K562 (cell line): Measurements from ENCODE around the gene GPR68.

Source experiments
- ATF1 ChIP-seq, 2 experiments: fragments of 450-650 bp in 1 of 2; IDR thresholded peaks; 2 replicates each; pipeline ENCODE4 v1.6.1; 2016; ENCODE audit warnings: missing compliant biosample characterization in 1 of 2, missing genetic modification characterization in 1 of 2
- BHLHE40 ChIP-seq: IDR thresholded peaks from 2 replicates; pipeline ENCODE4 v1.6.1; 2011; ENCODE audit warnings: low read length, improper control_type of control experiment
- CREB1 ChIP-seq, 2 experiments: sonication (generic) in 1 of 2; formaldehyde crosslinking in 1 of 2; IDR thresholded peaks; 2 replicates each; pipeline versions ENCODE4 v1.6.1 to v1.8.0; 2012 to 2022; ENCODE audit warnings: inconsistent platforms in 1 of 2, mild to moderate bottlenecking in 1 of 2, missing genetic modification reagents in 1 of 2, moderate library complexity in 1 of 2
- NEUROD1 ChIP-seq: fragments of 150-350 bp; IDR thresholded peaks from 2 replicates; pipeline ENCODE4 v1.6.1; 2014; ENCODE audit warnings: borderline replicate concordance, low read length, low read depth; ENCODE audit not compliant: partially characterized antibody
- NFYB ChIP-seq: IDR thresholded peaks from 2 replicates; pipeline ENCODE4 v1.6.1; 2011; ENCODE audit warnings: mild to moderate bottlenecking, moderate library complexity; ENCODE audit not compliant: insufficient read length; ENCODE audit errors: extremely low read depth
- NR2C1 ChIP-seq, 2 experiments: fragments of 450-650 bp; IDR thresholded peaks; 2 replicates each; pipeline ENCODE4 v1.6.1; 2017; ENCODE audit warnings: mild to moderate bottlenecking in 2 of 2, antibody characterized with exemption in 1 of 2, inconsistent platforms in 1 of 2, missing compliant biosample characterization in 1 of 2, missing genetic modification characterization in 1 of 2
- NR2C2 ChIP-seq, 2 experiments: fragments of 200-800 bp in 1 of 2; sonication (Bioruptor generic) in 1 of 2; sonication (generic) in 1 of 2; formaldehyde crosslinking in 1 of 2; IDR thresholded peaks; 2 replicates each; pipeline versions ENCODE4 v1.6.1 to v1.8.0; 2016 to 2022; ENCODE audit warnings: mild to moderate bottlenecking in 1 of 2, missing compliant biosample characterization in 1 of 2, missing genetic modification characterization in 1 of 2, missing genetic modification reagents in 1 of 2
- POLR2A ChIP-seq: fragments of 450-650 bp; conservative IDR thresholded peaks from 2 replicates; pipeline ENCODE4 v1.6.1; 2016
- POLR2G ChIP-seq: fragments of 200-400 bp; formaldehyde crosslinking; IDR thresholded peaks from 2 replicates; pipeline ENCODE4 v1.6.1; 2017; ENCODE audit warnings: low read depth, mild to moderate bottlenecking, antibody characterized with exemption, low read length, moderate library complexity
- TCF7 ChIP-seq: sonication (generic); IDR thresholded peaks from 2 replicates; pipeline ENCODE4 v1.6.1; 2016; ENCODE audit warnings: antibody characterized with exemption, borderline replicate concordance
- TF ChIP-seq, protein P1 (sequence below): fragments of 250-450 bp; sonication (Bioruptor Pico); IDR thresholded peaks from 2 replicates; pipeline ENCODE4 v1.6.1; 2021; ENCODE audit warnings: mild to moderate bottlenecking
- TF ChIP-seq, protein P2 (sequence below): fragments of 250-450 bp; sonication (Bioruptor Pico); IDR thresholded peaks from 2 replicates; pipeline ENCODE4 v1.9.0; 2021; ENCODE audit warnings: mild to moderate bottlenecking, inconsistent platforms
- TF ChIP-seq, protein P3 (sequence below): fragments of 250-450 bp; sonication (Bioruptor Pico); IDR thresholded peaks from 2 replicates; pipeline ENCODE4 v1.8.0; 2022; ENCODE audit warnings: moderate library complexity, mild to moderate bottlenecking, inconsistent platforms
- TF ChIP-seq, protein P4 (sequence below): sonication (generic); formaldehyde crosslinking; IDR thresholded peaks from 2 replicates; pipeline ENCODE4 v1.5.0; 2020; ENCODE audit warnings: missing genetic modification reagents

DNA sequence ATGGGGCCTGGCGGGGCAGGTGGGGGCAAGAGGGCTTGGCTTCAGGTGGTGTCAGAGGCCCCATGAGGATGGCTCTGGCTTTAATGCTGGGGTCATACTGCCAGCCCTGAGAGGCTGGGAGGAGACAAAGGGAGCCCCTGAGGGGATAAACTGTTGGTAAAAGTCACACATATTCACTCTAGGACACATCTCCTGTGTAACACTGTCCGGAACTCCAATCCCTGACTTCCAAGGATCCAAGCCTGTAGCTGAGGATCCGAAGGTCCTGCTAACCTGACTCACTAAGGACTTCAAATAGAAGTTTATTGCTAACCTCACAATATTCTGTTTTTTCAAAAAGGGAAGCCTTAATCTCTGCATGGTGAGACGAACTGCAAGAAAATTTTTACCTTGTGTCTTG, 39.2 kb upstream of the GPR68 start:
- TF ChIP-seq POLR2G: no peak
- TF ChIP-seq, protein P1, sequence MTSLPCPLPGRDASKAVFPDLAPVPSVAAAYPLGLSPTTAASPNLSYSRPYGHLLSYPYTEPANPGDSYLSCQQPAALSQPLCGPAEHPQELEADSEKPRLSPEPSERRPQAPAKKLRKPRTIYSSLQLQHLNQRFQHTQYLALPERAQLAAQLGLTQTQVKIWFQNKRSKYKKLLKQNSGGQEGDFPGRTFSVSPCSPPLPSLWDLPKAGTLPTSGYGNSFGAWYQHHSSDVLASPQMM (CRISPR knock-in tag): no peak
- no peak for TF ChIP-seq CREB1 (IDR thresholded peaks at IDR 0.05)
- no peak for TF ChIP-seq CREB1 (CRISPR knock-in tag; IDR thresholded peaks at IDR 0.05)
- TF ChIP-seq, protein P2, sequence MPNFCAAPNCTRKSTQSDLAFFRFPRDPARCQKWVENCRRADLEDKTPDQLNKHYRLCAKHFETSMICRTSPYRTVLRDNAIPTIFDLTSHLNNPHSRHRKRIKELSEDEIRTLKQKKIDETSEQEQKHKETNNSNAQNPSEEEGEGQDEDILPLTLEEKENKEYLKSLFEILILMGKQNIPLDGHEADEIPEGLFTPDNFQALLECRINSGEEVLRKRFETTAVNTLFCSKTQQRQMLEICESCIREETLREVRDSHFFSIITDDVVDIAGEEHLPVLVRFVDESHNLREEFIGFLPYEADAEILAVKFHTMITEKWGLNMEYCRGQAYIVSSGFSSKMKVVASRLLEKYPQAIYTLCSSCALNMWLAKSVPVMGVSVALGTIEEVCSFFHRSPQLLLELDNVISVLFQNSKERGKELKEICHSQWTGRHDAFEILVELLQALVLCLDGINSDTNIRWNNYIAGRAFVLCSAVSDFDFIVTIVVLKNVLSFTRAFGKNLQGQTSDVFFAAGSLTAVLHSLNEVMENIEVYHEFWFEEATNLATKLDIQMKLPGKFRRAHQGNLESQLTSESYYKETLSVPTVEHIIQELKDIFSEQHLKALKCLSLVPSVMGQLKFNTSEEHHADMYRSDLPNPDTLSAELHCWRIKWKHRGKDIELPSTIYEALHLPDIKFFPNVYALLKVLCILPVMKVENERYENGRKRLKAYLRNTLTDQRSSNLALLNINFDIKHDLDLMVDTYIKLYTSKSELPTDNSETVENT: no peak
- no peak for TF ChIP-seq NR2C1 (IDR thresholded peaks at IDR 0.05)
- TF ChIP-seq NR2C1 (tag; IDR thresholded peaks at IDR 0.05): no peak
- TF ChIP-seq POLR2A: no peak
- TF ChIP-seq, protein P3, sequence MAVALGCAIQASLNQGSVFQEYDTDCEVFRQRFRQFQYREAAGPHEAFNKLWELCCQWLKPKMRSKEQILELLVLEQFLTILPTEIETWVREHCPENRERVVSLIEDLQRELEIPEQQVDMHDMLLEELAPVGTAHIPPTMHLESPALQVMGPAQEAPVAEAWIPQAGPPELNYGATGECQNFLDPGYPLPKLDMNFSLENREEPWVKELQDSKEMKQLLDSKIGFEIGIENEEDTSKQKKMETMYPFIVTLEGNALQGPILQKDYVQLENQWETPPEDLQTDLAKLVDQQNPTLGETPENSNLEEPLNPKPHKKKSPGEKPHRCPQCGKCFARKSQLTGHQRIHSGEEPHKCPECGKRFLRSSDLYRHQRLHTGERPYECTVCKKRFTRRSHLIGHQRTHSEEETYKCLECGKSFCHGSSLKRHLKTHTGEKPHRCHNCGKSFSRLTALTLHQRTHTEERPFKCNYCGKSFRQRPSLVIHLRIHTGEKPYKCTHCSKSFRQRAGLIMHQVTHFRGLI (CRISPR knock-in tag): no peak
- no peak for TF ChIP-seq TCF7
- TF ChIP-seq ATF1 (CRISPR knock-in tag; IDR thresholded peaks at IDR 0.05): no peak
- TF ChIP-seq ATF1 (tag; IDR thresholded peaks at IDR 0.05): no peak
- no peak for TF ChIP-seq NFYB
- TF ChIP-seq NEUROD1: no peak
- TF ChIP-seq NR2C2 (CRISPR knock-in tag; IDR thresholded peaks at IDR 0.05): no peak
- no peak for TF ChIP-seq NR2C2 (tag; IDR thresholded peaks at IDR 0.05)
- no peak for TF ChIP-seq BHLHE40
- TF ChIP-seq, protein P4, sequence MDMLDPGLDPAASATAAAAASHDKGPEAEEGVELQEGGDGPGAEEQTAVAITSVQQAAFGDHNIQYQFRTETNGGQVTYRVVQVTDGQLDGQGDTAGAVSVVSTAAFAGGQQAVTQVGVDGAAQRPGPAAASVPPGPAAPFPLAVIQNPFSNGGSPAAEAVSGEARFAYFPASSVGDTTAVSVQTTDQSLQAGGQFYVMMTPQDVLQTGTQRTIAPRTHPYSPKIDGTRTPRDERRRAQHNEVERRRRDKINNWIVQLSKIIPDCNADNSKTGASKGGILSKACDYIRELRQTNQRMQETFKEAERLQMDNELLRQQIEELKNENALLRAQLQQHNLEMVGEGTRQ (CRISPR knock-in tag): no peak
